ENCODE results near the gene EGFLAM. TPM values are rescaled to one million over a fixed set of nuclear protein-coding genes. Genes with fewer than 3 reads are reported as not detected.

The EGFLAM gene
- polyA plus RNA-seq, 4 donors, result 7.2 to 11.9 (median 11.0) TPM

GRCh38 chr5:38443390-38443789, 185.0 kb downstream of the EGFLAM start:
- DNase-seq (ENCODE audit: low read depth in 4 of 4, low spot score in 2 of 4), result no peak

- DNase-seq (ENCODE audit: low read depth in 4 of 4, low spot score in 2 of 4), result no peak
These were observed 187.1 kb downstream of the EGFLAM start for GRCh38 chr5:38445374-38446028.

DNA sequence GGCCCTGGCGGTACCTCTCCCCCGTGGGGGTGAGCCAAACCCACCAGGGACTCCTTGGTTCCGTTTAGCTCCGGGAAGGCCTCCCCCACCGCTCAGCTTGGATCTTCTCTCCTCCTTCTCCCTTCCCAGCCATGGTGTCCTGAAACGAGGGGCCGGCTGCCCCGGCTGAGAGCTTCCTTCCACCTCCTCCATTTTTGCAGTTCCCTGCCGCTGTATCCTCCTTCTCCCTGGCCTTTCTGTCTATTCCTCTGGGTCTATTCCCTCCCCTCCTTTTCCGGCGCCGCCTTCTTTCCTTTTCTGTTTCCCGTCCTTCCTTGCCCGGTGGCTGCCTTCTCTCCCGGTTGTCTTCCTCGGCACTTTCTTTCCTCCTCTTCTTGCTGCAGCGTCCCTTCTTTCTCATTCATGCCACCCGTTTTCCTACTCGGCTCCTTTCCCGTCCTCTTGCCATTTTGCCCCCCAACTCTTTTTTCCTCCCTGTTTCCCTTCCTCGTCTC, 187.7 kb downstream of the EGFLAM start:
- DNase-seq (ENCODE audit: low read depth in 4 of 4, low spot score in 2 of 4), result no peak

- no peak for DNase-seq (ENCODE audit: low read depth in 4 of 4, low spot score in 2 of 4)
These were observed 188.7 kb downstream of the EGFLAM start for GRCh38 chr5:38447056-38447455.

- no peak for DNase-seq (ENCODE audit: low read depth in 4 of 4, low spot score in 2 of 4)
These were observed 189.4 kb downstream of the EGFLAM start for GRCh38 chr5:38447786-38448185.

- no peak for DNase-seq (ENCODE audit: low read depth in 4 of 4, low spot score in 2 of 4)
These were observed 190.4 kb downstream of the EGFLAM start for GRCh38 chr5:38448568-38449350.

DNA sequence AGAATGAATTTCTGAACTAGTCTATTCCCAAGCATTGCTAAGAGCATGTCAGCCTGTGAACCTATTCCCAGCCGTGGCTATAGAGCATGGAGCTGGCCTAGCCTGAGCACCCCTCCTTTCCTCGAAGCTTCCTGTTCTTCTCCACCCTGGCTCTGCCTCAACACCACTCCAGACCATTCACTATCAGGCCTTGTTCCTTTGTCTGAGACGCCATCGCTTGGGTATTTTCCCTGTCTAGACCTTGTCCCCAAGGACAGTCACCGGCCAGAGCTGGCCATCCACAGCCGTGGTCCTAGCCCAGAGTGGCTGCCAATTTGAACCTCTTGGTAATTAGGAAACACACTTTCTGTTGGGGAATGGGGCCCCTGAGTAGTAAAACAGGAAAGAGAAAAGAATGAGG, 192.3 kb downstream of the EGFLAM start:
- no peak for DNase-seq (ENCODE audit: low read depth in 4 of 4, low spot score in 2 of 4)

- no peak for DNase-seq (ENCODE audit: low read depth in 4 of 4, low spot score in 2 of 4)
These were observed 192.8 kb downstream of the EGFLAM start for GRCh38 chr5:38451074-38451725.

DNA sequence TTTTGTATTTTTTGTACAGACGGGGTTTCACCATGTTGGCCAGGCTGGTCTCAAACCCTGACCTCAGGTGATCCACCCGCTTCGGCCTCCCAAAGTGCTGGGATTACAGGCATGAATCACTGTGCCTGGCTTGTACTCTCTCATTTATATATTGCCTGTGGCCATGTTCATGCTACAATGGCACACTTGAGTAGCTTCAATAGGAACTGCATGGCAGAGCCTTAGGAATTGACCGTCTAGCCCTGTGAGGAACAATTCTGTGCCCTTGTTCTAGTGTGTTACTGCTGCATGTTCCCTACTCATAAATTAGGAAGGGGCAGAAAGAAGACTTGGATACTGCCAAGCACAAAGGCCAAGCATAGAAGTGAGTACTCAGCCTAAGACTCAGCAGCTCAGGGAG, 193.8 kb downstream of the EGFLAM start:
- no peak for DNase-seq (ENCODE audit: low read depth in 4 of 4, low spot score in 2 of 4)

GRCh38 chr5:38453506-38453905, 195.1 kb downstream of the EGFLAM start:
- DNase-seq (ENCODE audit: low read depth in 4 of 4, low spot score in 2 of 4), result no peak

GRCh38 chr5:38453921-38454320, 195.6 kb downstream of the EGFLAM start:
- no peak for DNase-seq (ENCODE audit: low read depth in 4 of 4, low spot score in 2 of 4)

GRCh38 chr5:38455796-38456330, 197.5 kb downstream of the EGFLAM start:
- DNase-seq (ENCODE audit: low read depth in 4 of 4, low spot score in 2 of 4), result no peak

DNA sequence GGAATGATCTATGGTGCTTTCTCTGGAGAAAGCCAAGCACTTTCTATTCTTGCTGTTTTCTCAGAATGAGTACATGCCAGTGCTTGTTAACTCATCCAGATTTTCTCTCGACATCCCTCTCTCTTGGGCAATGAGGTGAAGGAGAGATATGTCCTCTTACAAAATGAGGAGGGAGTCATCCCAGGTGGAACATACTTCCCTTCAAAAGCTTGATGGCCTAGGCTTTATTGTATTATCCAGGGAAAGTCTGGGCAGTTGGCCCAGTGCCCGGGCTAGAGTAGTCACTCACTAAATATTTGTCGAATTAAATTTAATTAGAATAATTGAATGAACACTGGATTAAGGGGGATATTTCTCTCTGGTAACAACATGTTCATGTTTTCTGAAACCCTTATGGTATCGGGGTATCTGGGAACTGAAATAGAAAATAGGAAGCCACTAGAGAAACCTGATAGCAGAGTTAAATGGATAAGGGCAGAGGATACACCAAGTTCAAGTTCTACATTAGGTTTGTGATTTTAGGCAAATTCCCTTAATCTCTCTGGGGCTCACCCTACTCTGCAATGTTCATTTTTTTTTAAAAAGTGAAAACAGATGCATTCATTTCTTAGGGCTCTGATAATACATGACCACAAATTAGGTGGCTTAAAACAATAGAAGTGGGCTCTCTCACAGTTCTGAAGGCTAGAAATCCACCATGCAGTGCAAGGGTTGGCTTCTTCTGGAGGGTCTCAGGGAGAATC, 198.5 kb downstream of the EGFLAM start:
- DNase-seq (ENCODE audit: low read depth in 4 of 4, low spot score in 2 of 4), result no peak

DNA sequence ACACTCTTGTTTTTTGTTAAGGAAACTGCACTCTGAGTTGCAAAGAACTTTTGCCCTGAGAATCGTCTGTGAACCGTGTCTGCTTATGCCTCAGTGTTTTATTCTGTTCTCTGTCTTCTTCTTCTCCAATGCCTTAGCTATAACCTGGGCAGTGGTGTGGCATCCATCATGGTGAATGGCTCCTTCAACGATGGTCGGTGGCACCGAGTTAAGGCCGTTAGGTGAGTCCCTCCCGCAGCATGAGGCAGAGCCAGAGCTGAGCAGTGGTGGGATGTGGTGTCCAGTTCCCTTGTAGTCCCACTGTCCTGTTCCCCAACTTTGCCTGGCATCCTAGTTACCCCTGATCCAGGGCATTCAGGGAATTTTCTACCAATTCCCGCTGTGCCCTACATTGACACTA, 199.8 kb downstream of the EGFLAM start:
- DNase-seq (ENCODE audit: low read depth in 4 of 4, low spot score in 2 of 4), result no peak

DNA sequence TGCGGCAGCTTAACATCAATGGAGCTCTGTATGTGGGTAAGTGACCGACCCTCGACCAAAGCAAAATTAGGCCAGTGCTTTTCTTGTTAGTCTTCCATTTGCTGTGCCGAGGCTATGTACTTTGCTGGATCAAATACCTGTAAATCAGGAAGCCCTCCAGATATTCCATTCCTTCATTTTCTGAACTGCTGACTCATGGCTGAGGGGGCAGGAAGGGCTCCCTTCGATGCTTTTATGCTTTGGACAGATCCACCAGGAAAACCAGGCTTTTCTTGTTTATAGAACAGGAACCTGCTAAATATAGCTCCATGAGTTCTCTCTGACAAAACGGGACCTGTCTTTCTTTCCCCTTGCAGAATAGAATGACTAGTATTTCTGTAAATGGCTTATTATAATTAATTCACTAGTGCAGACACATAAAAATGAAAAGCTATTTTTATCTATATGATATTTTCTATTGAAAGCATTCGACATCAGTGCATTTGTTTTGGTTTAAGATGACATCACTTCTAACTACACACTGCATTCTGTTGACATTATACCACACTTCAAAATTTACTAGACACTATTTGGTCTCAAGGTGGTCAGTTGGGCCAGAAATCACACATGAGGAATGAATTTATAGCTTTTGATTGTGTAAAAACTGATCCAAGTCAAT, 204.7 kb downstream of the EGFLAM start:
- DNase-seq (ENCODE audit: low read depth in 4 of 4, low spot score in 2 of 4), result no peak

GRCh38 chr5:38463634-38464521, 205.5 kb downstream of the EGFLAM start:
- DNase-seq (ENCODE audit: low read depth in 4 of 4, low spot score in 2 of 4), result peak in 1 of 4 donors; percentile 62

GRCh38 chr5:38465061-38465460, 206.7 kb downstream of the EGFLAM start:
- DNase-seq (ENCODE audit: low read depth in 4 of 4, low spot score in 2 of 4), result no peak

DNA sequence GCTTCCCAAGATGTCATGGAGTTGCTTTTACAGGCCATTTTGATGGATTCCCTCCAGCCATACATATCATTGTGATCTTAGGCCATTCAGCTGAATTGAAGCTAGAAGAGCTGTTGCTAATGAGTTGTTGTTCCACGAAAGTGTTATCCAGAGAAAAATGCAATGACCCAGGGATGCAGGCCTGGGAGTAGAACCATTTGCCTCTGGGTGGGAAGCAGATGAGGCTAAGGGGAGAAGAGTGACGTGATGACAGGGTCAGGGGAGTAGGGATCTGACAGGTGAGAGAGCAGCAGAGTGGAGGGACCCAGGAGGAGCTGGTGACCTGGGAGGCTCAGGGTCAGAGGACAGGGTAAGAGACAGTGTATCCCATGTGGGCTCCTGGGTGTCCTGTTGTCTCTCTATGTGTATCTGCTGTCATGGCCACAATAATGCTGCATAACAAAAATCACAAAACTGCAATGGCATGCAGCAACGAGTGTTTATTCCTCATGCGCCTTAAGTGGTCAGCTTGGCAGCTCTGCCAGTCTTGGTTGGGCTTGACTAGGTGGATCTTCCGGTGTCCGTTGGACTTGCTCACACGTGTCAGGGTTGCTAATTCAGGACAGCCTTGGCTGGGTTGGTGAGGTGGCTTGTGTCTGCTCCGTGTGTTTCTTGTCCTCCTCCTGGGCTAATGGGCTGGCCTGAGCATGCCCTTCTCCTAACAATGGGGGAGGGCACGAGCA, 207.5 kb downstream of the EGFLAM start:
- DNase-seq (ENCODE audit: low read depth in 4 of 4, low spot score in 2 of 4), result no peak

Measured in left renal cortex interstitium (tissue), 4 donors.